ENCODE results near the gene HTT-AS. TPM values are rescaled to one million over a fixed set of nuclear protein-coding genes. Genes with fewer than 3 reads are reported as not detected.

The HTT-AS gene
- total RNA-seq, 2 experiments from 2014 or later: not detected

DNA sequence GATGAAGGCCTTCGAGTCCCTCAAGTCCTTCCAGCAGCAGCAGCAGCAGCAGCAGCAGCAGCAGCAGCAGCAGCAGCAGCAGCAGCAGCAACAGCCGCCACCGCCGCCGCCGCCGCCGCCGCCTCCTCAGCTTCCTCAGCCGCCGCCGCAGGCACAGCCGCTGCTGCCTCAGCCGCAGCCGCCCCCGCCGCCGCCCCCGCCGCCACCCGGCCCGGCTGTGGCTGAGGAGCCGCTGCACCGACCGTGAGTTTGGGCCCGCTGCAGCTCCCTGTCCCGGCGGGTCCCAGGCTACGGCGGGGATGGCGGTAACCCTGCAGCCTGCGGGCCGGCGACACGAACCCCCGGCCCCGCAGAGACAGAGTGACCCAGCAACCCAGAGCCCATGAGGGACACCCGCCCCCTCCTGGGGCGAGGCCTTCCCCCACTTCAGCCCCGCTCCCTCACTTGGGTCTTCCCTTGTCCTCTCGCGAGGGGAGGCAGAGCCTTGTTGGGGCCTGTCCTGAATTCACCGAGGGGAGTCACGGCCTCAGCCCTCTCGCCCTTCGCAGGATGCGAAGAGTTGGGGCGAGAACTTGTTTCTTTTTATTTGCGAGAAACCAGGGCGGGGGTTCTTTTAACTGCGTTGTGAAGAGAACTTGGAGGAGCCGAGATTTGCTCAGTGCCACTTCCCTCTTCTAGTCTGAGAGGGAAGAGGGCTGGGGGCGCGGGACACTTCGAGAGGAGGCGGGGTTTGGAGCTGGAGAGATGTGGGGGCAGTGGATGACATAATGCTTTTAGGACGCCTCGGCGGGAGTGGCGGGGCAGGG, 711 bp upstream of the HTT-AS start:
- TF ChIP-seq, protein P1, sequence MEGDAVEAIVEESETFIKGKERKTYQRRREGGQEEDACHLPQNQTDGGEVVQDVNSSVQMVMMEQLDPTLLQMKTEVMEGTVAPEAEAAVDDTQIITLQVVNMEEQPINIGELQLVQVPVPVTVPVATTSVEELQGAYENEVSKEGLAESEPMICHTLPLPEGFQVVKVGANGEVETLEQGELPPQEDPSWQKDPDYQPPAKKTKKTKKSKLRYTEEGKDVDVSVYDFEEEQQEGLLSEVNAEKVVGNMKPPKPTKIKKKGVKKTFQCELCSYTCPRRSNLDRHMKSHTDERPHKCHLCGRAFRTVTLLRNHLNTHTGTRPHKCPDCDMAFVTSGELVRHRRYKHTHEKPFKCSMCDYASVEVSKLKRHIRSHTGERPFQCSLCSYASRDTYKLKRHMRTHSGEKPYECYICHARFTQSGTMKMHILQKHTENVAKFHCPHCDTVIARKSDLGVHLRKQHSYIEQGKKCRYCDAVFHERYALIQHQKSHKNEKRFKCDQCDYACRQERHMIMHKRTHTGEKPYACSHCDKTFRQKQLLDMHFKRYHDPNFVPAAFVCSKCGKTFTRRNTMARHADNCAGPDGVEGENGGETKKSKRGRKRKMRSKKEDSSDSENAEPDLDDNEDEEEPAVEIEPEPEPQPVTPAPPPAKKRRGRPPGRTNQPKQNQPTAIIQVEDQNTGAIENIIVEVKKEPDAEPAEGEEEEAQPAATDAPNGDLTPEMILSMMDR (IDR thresholded peaks at IDR 0.05): no peak
- DNase-seq (peak; percentile 71), ATAC-seq (no peak)
- Mint-ChIP-seq H3K9me3 (no peaks in the 10 kb centered on the region), H3K27ac (peak overlapping the region; percentile 90), H3K36me3 (ENCODE audit: low read depth) (peaks cover 1% of the 10 kb centered on the region), H3K4me3 (peak overlapping the region; percentile 95), H3K4me1 (ENCODE audit: low read depth) (peaks cover 31% of the 10 kb centered on the region), H3K27me3 (no peaks in the 10 kb centered on the region)
- ChIA-PET POLR2A (interaction anchor here (0.6 to 1.5 kb wide), 6 partner anchors 9 to 140 kb away, joined by 3 to 5 read pairs (median 4); no protein-coding TSS in a partner anchor), CTCF (no interaction called here)
- intact Hi-C loops (cut with micrococcal nuclease): no loop called here

DNA sequence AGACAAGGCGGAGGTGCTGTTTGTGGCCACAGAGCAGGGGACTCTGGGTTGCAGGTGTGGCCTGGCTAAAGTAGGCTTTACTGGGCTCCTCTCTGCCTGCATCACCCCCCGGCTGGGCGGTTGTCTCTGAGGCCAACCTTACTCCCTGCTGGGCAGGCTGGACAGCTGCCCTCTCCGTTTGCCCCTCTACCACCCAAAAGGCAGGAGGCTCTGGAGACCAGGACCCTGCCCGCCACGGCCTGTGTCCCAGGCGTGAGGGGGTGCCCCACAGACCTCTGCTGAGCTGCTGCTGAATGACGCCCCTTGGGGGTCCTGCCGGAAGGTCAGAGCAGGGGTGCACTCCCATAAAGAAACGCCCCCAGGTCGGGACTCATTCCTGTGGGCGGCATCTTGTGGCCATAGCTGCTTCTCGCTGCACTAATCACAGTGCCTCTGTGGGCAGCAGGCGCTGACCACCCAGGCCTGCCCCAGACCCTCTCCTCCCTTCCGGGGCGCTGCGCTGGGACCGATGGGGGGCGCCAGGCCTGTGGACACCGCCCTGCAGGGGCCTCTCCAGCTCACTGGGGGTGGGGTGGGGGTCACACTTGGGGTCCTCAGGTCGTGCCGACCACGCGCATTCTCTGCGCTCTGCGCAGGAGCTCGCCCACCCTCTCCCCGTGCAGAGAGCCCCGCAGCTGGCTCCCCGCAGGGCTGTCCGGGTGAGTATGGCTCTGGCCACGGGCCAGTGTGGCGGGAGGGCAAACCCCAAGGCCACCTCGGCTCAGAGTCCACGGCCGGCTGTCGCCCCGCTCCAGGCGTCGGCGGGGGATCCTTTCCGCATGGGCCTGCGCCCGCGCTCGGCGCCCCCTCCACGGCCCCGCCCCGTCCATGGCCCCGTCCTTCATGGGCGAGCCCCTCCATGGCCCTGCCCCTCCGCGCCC, 920 bp downstream of the HTT-AS start:
- Mint-ChIP-seq H3K4me3 (peak overlapping the region; percentile 38), H3K27me3 (no peaks in the 10 kb centered on the region), H3K36me3 (ENCODE audit: low read depth) (peaks cover 1% of the 10 kb centered on the region), H3K9me3 (no peaks in the 10 kb centered on the region), H3K27ac (no peak overlapping the region), H3K4me1 (ENCODE audit: low read depth) (peaks cover 23% of the 10 kb centered on the region)
- ATAC-seq (no peak), DNase-seq (peak; percentile 6)
- CTCF ChIA-PET: no interaction called here
- TF ChIP-seq, protein P1 (IDR thresholded peaks at IDR 0.05): no peak
- POLR2A ChIA-PET: interaction anchor here (1.2 kb wide), 1 partner anchor 31 kb away, joined by 4 read pairs; no protein-coding TSS in a partner anchor
- intact Hi-C loops (cut with micrococcal nuclease): no loop called here

DNA sequence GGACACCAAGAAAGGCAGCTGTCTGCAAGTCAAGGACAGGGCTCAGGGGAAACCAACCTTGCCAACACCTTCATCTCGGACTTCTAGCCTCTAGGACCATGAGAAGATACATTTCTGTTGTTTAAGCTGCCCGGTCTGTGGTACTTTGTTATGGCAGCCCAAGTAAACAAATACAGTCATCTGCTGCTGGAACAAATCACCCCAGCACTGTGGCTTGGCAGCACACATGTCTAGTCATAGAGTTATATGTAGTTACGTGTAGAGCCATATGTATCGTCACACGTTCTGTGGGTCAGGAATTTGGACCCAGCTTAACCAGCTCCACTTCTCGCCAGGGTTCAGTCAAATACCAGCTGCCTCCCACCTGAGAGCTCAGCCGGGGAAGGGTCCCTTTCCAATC, 2.5 kb downstream of the HTT-AS start:
- no peaks in the 10 kb centered on the region for H3K9me3 Mint-ChIP-seq
- ATAC-seq (no peak), DNase-seq (no peak)
- intact Hi-C loops (cut with micrococcal nuclease): no loop called here
- ChIA-PET POLR2A (no interaction called here), CTCF (no interaction called here)
- H3K36me3 Mint-ChIP-seq (ENCODE audit: low read depth): no peaks in the 10 kb centered on the region
- no peak overlapping the region for H3K27ac Mint-ChIP-seq
- TF ChIP-seq, protein P1 (IDR thresholded peaks at IDR 0.05): no peak
- H3K4me1 Mint-ChIP-seq (ENCODE audit: low read depth): peaks cover 13% of the 10 kb centered on the region
- no peak overlapping the region for H3K4me3 Mint-ChIP-seq
- no peaks in the 10 kb centered on the region for H3K27me3 Mint-ChIP-seq

DNA sequence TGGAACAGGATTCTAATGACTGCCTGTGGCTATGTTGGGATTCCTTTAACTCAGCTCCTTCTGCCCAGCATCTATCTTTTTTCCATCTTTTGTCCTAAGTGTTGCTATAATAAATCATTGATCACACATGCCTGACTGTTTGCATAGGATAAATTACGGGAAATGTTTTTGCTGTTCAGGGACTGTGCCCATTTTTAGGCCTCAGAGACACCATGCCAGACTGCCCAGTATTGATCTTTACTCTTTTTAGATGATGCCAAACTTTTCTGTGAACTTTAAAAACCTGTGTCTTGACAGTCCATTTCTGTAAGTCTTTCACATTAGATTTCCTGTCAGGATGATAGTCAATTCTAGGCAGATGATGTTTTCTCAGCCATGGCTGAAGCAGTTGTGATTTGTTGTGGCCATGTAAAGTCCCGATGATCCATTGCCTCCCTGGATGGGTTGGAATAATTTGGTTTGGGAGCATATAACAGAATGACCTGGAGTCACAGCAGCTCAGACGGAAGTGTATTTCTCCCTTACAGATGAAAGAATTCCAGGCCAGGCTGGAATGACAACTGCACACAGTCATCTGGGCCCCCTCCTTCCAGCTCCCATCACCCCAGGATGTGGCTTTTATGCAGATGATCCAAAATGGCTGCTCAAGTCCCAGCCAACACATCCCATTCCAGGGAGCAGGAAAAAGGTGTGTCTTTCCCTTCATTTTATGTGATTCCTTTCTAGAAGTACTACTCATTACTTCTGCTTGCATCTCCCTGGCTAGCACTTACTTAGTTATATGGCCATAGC, 3.4 kb downstream of the HTT-AS start:
- ChIA-PET POLR2A (no interaction called here), CTCF (interaction anchor here (1.0 kb wide), 1 partner anchor 9 kb away, joined by 3 read pairs; no protein-coding TSS in a partner anchor)
- ATAC-seq: no peak
- H3K4me1 Mint-ChIP-seq (ENCODE audit: low read depth): peaks cover 6% of the 10 kb centered on the region
- intact Hi-C loops (cut with micrococcal nuclease): no loop called here
- H3K27me3 Mint-ChIP-seq: no peaks in the 10 kb centered on the region
- TF ChIP-seq, protein P1 (IDR thresholded peaks at IDR 0.05): no peak
- no peaks in the 10 kb centered on the region for H3K9me3 Mint-ChIP-seq
- no peak overlapping the region for H3K27ac Mint-ChIP-seq
- no peak for DNase-seq
- no peak overlapping the region for H3K4me3 Mint-ChIP-seq
- H3K36me3 Mint-ChIP-seq (ENCODE audit: low read depth): no peaks in the 10 kb centered on the region
